Epithelial cell of esophagus (primary cell): ENCODE measurements around the gene COG6.
A peak's percentile ranks its signal among the peaks of the same experiment; 100 is the strongest.

ENCODE experiments used
- DNase-seq: peaks from one replicate; pipeline ENCODE4 v3.0.0; 2010; ENCODE audit warnings: low read depth
- H3K4me3 ChIP-seq: 2 replicates; pipeline ENCODE4 v1.5.1; 2011; ENCODE audit warnings: mild to moderate bottlenecking, low read length, control low read depth
- TF ChIP-seq, protein P1 (sequence below): IDR thresholded peaks from 2 replicates; pipeline ENCODE4 v1.5.1; 2011; ENCODE audit warnings: low read depth, mild to moderate bottlenecking, low read length, control low read depth, inconsistent platforms; ENCODE audit not compliant: insufficient read depth; ENCODE audit errors: missing control alignments

COG6 gene

DNA sequence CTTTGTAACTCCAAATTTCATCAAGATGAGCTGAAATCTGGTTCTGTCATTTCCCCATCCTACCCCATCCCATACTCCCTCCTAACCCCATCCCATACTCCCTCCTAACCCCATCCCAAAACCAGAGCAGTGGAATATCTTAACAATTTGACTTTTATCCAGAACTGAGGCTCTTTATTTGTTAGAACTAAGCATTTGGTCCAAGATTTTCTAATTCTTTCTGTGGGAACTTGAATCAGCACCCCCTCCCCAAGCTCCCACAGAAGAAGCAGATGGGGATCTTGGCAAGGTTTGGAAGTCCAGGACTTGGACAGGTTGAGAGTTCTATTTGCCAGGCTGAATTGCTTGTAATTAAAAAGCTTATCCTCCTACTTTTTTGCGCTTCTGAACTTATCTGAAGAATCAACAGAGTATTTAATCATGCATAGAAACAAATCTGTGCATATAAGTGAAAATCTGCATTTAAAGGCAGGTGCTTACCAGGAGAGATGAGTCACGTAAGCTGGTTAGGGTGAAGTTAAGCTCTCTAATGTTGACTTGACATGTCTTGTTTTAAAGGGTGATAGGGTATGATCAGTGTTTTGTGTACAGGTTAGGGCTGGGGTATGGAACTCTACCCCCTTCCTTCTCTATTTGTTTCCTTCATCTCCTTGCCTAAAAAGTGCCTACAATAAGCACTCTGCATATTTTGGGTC, 111.1 kb downstream of the COG6 start:
- peak; percentile 50 for DNase-seq
- TF ChIP-seq, protein P1, sequence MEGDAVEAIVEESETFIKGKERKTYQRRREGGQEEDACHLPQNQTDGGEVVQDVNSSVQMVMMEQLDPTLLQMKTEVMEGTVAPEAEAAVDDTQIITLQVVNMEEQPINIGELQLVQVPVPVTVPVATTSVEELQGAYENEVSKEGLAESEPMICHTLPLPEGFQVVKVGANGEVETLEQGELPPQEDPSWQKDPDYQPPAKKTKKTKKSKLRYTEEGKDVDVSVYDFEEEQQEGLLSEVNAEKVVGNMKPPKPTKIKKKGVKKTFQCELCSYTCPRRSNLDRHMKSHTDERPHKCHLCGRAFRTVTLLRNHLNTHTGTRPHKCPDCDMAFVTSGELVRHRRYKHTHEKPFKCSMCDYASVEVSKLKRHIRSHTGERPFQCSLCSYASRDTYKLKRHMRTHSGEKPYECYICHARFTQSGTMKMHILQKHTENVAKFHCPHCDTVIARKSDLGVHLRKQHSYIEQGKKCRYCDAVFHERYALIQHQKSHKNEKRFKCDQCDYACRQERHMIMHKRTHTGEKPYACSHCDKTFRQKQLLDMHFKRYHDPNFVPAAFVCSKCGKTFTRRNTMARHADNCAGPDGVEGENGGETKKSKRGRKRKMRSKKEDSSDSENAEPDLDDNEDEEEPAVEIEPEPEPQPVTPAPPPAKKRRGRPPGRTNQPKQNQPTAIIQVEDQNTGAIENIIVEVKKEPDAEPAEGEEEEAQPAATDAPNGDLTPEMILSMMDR, result no peak
- no peak overlapping the region for H3K4me3 ChIP-seq

DNA sequence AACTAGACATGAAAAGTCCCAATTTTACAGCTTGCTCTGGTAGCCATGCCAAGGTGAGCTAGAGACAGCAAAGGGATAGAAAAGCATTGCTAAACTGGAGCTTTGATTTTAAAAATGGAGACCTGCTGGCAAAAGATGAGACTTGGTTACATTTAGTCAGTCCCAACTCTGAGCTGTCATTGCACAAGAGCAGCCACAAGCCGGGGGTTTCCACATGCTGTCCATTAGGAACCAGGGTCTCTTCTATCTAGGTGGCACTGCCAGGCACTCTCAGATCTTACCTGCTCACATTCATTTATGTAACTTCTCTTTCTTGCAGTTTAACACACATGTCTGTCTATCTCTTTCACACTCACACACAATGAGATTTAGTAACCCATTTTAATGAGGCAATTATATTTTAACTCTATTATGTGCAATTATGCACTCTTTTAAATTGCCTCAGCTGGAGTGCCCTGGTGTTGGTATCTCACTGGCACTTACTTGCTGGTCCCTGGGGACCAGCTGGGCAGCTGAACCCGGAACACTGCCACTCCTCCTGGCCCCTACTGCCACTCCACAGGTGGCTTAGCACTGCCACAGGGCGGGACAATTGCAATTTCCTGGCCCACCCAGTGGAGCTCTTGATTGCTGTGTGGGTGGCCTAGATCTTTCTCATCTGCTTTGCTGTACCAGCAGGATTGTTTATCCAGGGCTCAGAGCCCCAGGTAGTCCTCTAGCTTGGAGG, 112.5 kb downstream of the COG6 start:
- DNase-seq, result peak; percentile 20
- H3K4me3 ChIP-seq, result no peak overlapping the region
- TF ChIP-seq, protein P1, result no peak

DNA sequence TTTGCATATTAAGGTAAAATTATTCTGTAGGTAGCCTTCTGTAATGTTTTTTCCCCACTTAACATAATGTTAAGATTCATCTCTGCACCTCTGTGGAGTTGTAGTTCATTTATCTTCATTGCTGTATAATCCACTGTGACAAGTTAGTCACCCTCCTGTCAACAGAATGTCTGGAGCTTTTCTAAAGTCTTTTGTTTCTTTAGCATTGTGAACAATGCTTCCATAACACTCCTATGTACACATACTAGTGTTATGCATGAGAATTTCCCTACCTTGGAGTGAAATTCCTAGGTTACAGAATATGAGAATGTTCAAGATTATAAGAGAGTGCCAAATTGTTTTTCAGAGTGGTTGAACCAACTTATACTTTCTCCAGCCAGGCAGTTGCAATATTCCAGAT, 113.5 kb downstream of the COG6 start:
- H3K4me3 ChIP-seq, result no peak overlapping the region
- TF ChIP-seq, protein P1, result no peak
- peak; percentile 38 for DNase-seq

DNA sequence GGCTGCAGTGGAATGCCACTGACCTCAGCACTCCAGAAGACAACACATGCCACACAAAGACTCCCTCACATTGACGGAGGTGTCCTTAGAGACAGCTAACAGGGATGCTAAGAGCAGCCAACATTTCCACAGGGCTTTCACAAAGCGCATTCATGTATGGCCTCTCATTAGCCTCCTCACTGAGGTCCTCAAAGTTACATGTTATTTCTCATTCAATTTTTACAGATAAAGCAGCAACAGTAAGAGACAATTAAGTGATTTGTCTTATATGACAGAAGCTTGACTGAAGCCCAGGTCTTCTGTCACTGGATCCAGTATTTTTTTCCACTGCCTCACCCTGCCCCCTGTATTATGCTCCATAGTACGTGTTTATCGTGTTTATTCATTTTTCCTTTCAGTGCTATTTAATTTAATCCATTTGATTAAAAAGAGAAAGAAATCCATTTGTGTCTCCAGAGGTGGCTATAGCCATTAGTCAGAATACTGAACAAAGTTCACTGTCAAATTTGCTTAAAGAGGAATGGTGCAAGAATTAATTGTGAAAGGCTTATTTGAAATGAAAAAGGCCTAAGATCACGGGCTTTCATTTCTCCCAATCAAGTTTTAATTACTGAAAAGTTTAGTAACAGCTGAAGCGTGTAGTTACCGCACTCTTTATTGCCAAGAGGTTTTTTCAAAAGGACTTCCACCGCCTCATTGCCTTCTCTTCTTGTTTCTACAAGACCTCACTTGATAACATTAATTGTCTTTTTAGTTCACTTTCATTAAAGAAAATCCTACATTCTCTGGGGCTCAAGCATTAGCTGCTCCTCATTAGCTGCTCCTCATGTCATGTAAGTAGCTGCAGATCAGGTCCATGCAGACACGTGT, 115.0 kb downstream of the COG6 start:
- TF ChIP-seq, protein P1, result no peak
- no peak for DNase-seq
- no peak overlapping the region for H3K4me3 ChIP-seq

DNA sequence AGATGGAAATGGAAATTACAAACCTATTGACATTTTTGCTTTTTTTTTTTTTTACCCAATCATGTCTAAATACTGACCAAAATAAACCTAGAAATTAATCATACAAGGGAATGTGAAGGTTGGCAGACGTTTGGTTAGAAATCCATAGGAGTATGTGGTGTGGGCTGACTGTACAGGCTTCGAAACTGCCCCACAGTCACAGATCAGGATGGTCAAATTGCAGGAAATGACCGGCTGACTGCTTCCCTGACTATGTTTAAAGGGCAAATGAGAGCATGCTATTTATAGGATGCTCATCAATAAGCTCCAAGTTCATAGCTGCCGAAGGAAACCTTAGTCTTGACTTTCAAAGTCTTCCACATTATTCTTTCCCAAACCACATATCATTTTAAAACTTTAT, 118.4 kb downstream of the COG6 start:
- no peak for DNase-seq
- TF ChIP-seq, protein P1, result no peak
- H3K4me3 ChIP-seq, result no peak overlapping the region

DNA sequence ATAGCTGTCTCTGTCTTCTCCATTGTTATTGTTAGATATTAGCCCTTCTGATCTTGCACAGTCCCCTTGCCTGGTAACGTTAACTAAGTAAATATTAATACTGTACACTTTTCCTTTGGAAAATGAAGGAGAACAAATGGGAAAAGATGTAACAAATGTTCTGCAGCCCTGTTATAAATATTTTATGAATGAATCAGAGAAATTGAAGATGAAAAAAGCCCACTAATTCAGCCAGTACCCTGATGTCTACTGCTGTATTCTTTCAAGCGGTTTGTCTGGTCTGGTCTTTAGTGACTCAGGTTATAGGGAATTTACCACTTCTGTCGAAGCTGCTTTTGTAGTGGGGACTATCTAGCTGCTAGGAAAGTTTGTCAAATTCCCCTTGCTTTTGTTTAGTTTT, 121.0 kb downstream of the COG6 start:
- no peak overlapping the region for H3K4me3 ChIP-seq
- TF ChIP-seq, protein P1, result no peak
- DNase-seq, result peak; percentile 61
